HepG2 (cell line): ENCODE measurements around the gene C16orf78. TPM values are rescaled to one million over a fixed set of nuclear protein-coding genes. Genes with fewer than 3 reads are reported as not detected.

Experiments used
- ATAC-seq: fragments of 200-7000 bp; cut with Tn5 transposase; 3 replicates; pipeline ENCODE4 v1.9.1; 2020; ENCODE audit warnings: mild to moderate bottlenecking, moderate library complexity
- BruUV-seq: library from RNA; stranded (reverse); fragments of 400-500 nt; replicated peaks from 2 replicates; lab custom pipeline; 2021; lab: Mats Ljungman, UMichigan
- CTCF ChIA-PET: fragments of 300-600 bp; formaldehyde crosslinking; extraction: SDS; loops from one replicate; lab custom pipeline; 2021; ENCODE audit warnings: low total read pairs, inconsistent platforms, low intra/inter-chr PET ratio; lab: Yijun Ruan, JAX
- POLR2A ChIA-PET: fragments of 350-600 bp; sonication (Branson Sonifier 250); formaldehyde crosslinking; loops from one replicate; lab custom pipeline; 2020; ENCODE audit warnings: antibody characterized with exemption, inconsistent platforms; lab: Yijun Ruan, JAX
- DNase-seq: peaks from one replicate; pipeline ENCODE4 v3.0.0-alpha.2; 2015; ENCODE audit warnings: low spot score
- FAIRE-seq: peaks from 3 replicates; lab custom pipeline; 2011; peaks lifted over from hg19 to GRCh38; lab: Jason Lieb, UNC
- H2AFZ ChIP-seq: one replicate; pipeline ENCODE4 v1.6.1; 2011; ENCODE audit warnings: low read length, inconsistent platforms
- H3K27ac ChIP-seq: fragments of 300-600 bp; 3 replicates; pipeline ENCODE4 v1.8.0; 2011; ENCODE audit warnings: mixed run types, mild to moderate bottlenecking, mixed read lengths, low read length, inconsistent platforms; ENCODE audit not compliant: insufficient read depth; ENCODE audit errors: extremely low read length
- H3K27me3 ChIP-seq, 2 experiments: fragments of 200-600 bp in 1 of 2; 2 replicates in 1 of 2; 3 replicates in 1 of 2; pipeline versions ENCODE4 v1.6.0 to v1.8.0; 2011; ENCODE audit warnings: low read length in 2 of 2, mild to moderate bottlenecking in 2 of 2, moderate library complexity in 2 of 2, inconsistent platforms in 1 of 2; ENCODE audit not compliant: insufficient read depth in 2 of 2, control insufficient read depth in 1 of 2
- H3K36me3 ChIP-seq, 2 experiments: fragments of 200-600 bp in 1 of 2; replicated peaks in 1 of 2; 2 replicates in 1 of 2; 3 replicates in 1 of 2; pipeline versions ENCODE4 v1.5.1 to v1.8.0; 2011; ENCODE audit warnings: low read length in 2 of 2, inconsistent platforms in 1 of 2; ENCODE audit not compliant: insufficient read depth in 2 of 2, control insufficient read depth in 1 of 2
- H3K4me1 ChIP-seq: 2 replicates; pipeline ENCODE4 v1.5.1; 2012; ENCODE audit warnings: low read length, inconsistent platforms; ENCODE audit not compliant: insufficient read depth
- H3K4me2 ChIP-seq: 2 replicates; pipeline ENCODE4 v1.6.0; 2011; ENCODE audit warnings: low read depth, low read length, inconsistent platforms
- H3K4me3 ChIP-seq, 3 experiments: fragments of 200-600 bp in 1 of 3; sonication (generic), shearing (Covaris generic) in 1 of 3; replicated peaks in 1 of 3; 2 replicates each; pipeline ENCODE4 v1.5.1; 2011 to 2016; ENCODE audit warnings: low read length in 3 of 3, inconsistent platforms in 2 of 3, low read depth in 2 of 3, mild to moderate bottlenecking in 2 of 3, control low read depth in 1 of 3, mixed read lengths in 1 of 3; ENCODE audit not compliant: insufficient read depth in 1 of 3
- H3K79me2 ChIP-seq: one replicate; pipeline ENCODE4 v1.6.1; 2011; ENCODE audit warnings: low read length, inconsistent platforms; ENCODE audit not compliant: insufficient read depth
- H3K9ac ChIP-seq: 2 replicates; pipeline ENCODE4 v1.6.0; 2011; ENCODE audit warnings: mild to moderate bottlenecking, low read depth, low read length, inconsistent platforms; ENCODE audit not compliant: insufficient read depth
- H3K9me3 ChIP-seq: 2 replicates; pipeline ENCODE4 v1.5.1; 2012; ENCODE audit warnings: mild to moderate bottlenecking, low read length
- H4K20me1 ChIP-seq: 2 replicates; pipeline ENCODE4 v1.6.0; 2011; ENCODE audit warnings: inconsistent platforms, mild to moderate bottlenecking, low read length, moderate library complexity; ENCODE audit not compliant: insufficient read depth
- BRCA1 ChIP-seq: sonication (generic); formaldehyde crosslinking; IDR thresholded peaks from 2 replicates; pipeline ENCODE4 v1.4.0; 2020; ENCODE audit warnings: missing genetic modification reagents
- CREBL2 ChIP-seq: sonication (generic); formaldehyde crosslinking; IDR thresholded peaks from 2 replicates; pipeline ENCODE4 v1.8.1; 2023; ENCODE audit warnings: missing genetic modification reagents, mild to moderate bottlenecking, borderline replicate concordance
- HNF1A ChIP-seq, 2 experiments: sonication (generic) in 1 of 2; formaldehyde crosslinking in 1 of 2; IDR thresholded peaks; 2 replicates each; pipeline versions ENCODE4 v1.4.0 to v1.6.1; 2016 to 2020; ENCODE audit warnings: borderline replicate concordance in 1 of 2, low read depth in 1 of 2, mild to moderate bottlenecking in 1 of 2, missing genetic modification reagents in 1 of 2
- HOXA3 ChIP-seq: sonication (generic); formaldehyde crosslinking; IDR thresholded peaks from 2 replicates; pipeline ENCODE4 v1.5.0; 2020; ENCODE audit warnings: missing genetic modification reagents
- KLF9 ChIP-seq: IDR thresholded peaks from 2 replicates; pipeline ENCODE4 v1.6.1; 2016; ENCODE audit warnings: low read depth
- PPARG ChIP-seq: conservative IDR thresholded peaks from 2 replicates; pipeline ENCODE4 v1.6.1; 2016; ENCODE audit warnings: missing biosample characterization, missing genetic modification reagents
- RAD21 ChIP-seq: fragments of 450-650 bp; formaldehyde crosslinking; IDR thresholded peaks from 2 replicates; pipeline ENCODE4 v1.5.0; 2020; ENCODE audit warnings: mild to moderate bottlenecking
- SP2 ChIP-seq: sonication (generic); formaldehyde crosslinking; IDR thresholded peaks from 2 replicates; pipeline ENCODE4 v1.5.1; 2020; ENCODE audit warnings: mild to moderate bottlenecking, missing genetic modification reagents
- ZNF256 ChIP-seq: sonication (generic); formaldehyde crosslinking; conservative IDR thresholded peaks from 2 replicates; pipeline ENCODE4 v1.4.0; 2020; ENCODE audit warnings: missing genetic modification reagents
- ZNF275 ChIP-seq: sonication (generic); formaldehyde crosslinking; IDR thresholded peaks from 2 replicates; pipeline ENCODE4 v1.8.0; 2022; ENCODE audit warnings: missing genetic modification reagents, mild to moderate bottlenecking, inconsistent platforms, borderline replicate concordance
- ZNF282 ChIP-seq: fragments of 450-650 bp; IDR thresholded peaks from 2 replicates; pipeline ENCODE4 v1.6.1; 2018; ENCODE audit not compliant: partially characterized antibody
- ZNF510 ChIP-seq: sonication (generic); formaldehyde crosslinking; IDR thresholded peaks from 2 replicates; pipeline ENCODE4 v1.4.0; 2020; ENCODE audit warnings: low read depth, mild to moderate bottlenecking, missing genetic modification reagents
- ZNF609 ChIP-seq: sonication (generic); formaldehyde crosslinking; IDR thresholded peaks from 2 replicates; pipeline ENCODE4 v1.4.0; 2020; ENCODE audit warnings: mild to moderate bottlenecking, missing genetic modification reagents, borderline replicate concordance
- ZNF749 ChIP-seq: sonication (generic); formaldehyde crosslinking; IDR thresholded peaks from 2 replicates; pipeline ENCODE4 v1.8.0; 2022; ENCODE audit warnings: mild to moderate bottlenecking, missing genetic modification reagents, moderate library complexity, borderline replicate concordance
- ZNF766 ChIP-seq: sonication (generic); formaldehyde crosslinking; IDR thresholded peaks from 2 replicates; pipeline ENCODE4 v1.5.0; 2020; ENCODE audit warnings: missing genetic modification reagents, borderline replicate concordance
- WGBS: methylation state at CpG from one replicate; pipeline ENCODE4 v1.1.6; 2017; ENCODE audit warnings: low lambda C conversion rate; 5-methylcytosine and 5-hydroxymethylcytosine counted together
- in situ Hi-C: cut with HindIII; loops from 2 replicates; pipeline ENCODE4 v1.10.0; 2017; ENCODE audit warnings: low pct_unique_long_range_greater_than_20kb; ENCODE audit not compliant: extremely low pct_ligation_motif_present
- intact Hi-C: fragments of 100-400 bp; cut with micrococcal nuclease; formaldehyde crosslinking; loops from one replicate; pipeline ENCODE4 v1.10.0; 2022; ENCODE audit not compliant: unreplicated experiment
- polyA plus RNA-seq, 8 experiments: library from polyadenylated mRNA; depleted of rRNA in 3 of 8; stranded (reverse) in 7 of 8; unstranded in 1 of 8; fragments of >200 nt; fragmentation: Illumina TruSeq in 4 of 8; extraction: Trizol in 4 of 8; gene quantifications; 2 replicates each; pipeline versions ENCODE4 v1.2.1 to v1.2.3, GENCODE V29; 2011 to 2016; ENCODE audit warnings: low read depth in 4 of 8, missing spikeins in 1 of 8, mixed read lengths in 1 of 8; ENCODE audit not compliant: insufficient read depth in 1 of 8
- total RNA-seq, 5 experiments: library from RNA; depleted of rRNA; stranded (reverse); fragments of >200 nt; fragmentation: Illumina TruSeq; extraction: Trizol; gene quantifications; 2 replicates each; pipeline ENCODE4 v1.2.3, GENCODE V29; 2016; ENCODE audit warnings: low read depth in 1 of 5

The C16orf78 gene
- total and polyA plus RNA-seq, 2 of the 13 experiments (the other 11 are each of a cell fraction or from before 2014, with no cell fraction given) = not detected

- H4K20me1 ChIP-seq = no peaks in the 10 kb centered on the region
- ATAC-seq (no peak), FAIRE-seq (no peak), DNase-seq (no peak)
- CTCF ChIA-PET = no interaction called here
- H3K9ac ChIP-seq = no peak overlapping the region
- H3K36me3 ChIP-seq = no peaks in the 10 kb centered on the region
- H3K27ac ChIP-seq = no peak overlapping the region
- H3K9me3 ChIP-seq = no peaks in the 10 kb centered on the region
- no peak overlapping the region for H3K4me2 ChIP-seq
- no peaks in the 10 kb centered on the region for H3K79me2 ChIP-seq
- POLR2A ChIA-PET = no interaction called here
- H3K4me1 ChIP-seq = no peaks in the 10 kb centered on the region
- 60% methylated on average over 18 of the region's 18 CpGs for WGBS
- in situ Hi-C loops = no loop called here
- no peak overlapping the region for H3K4me3 ChIP-seq
- no TSS peak for BruUV-seq
- intact Hi-C loops = no loop called here
- H2AFZ ChIP-seq = no peak overlapping the region
- H3K27me3 ChIP-seq = peaks cover 0 to 31% of the 10 kb centered on the region in 2 experiments; a peak in 3 of 5 replicates
- TF ChIP-seq BRCA1 (no peak), ZNF766 (CRISPR knock-in tag) (no peak), SP2 (CRISPR knock-in tag) (no peak), CREBL2 (CRISPR knock-in tag) (no peak), ZNF510 (CRISPR knock-in tag) (no peak), ZNF256 (no peak), HNF1A (IDR thresholded peaks at IDR 0.05; ENCODE audit: low read depth) (no peak), HNF1A (CRISPR knock-in tag; IDR thresholded peaks at IDR 0.05; ENCODE audit: borderline replicate concordance) (no peak), RAD21 (CRISPR knock-in tag) (no peak), ZNF282 (no peak), ZNF749 (CRISPR knock-in tag) (no peak), PPARG (no peak), ZNF609 (no peak), KLF9 (CRISPR knock-in tag) (no peak), HOXA3 (CRISPR knock-in tag) (no peak), ZNF275 (CRISPR knock-in tag) (no peak)
Measured at GRCh38 chr16:49441366-49441780, 67.8 kb downstream of the C16orf78 start.
